Stimulated activated CD4-positive, alpha-beta T cell treated with anti-CD3 and anti-CD28 coated beads, TNF-alpha, amount 100 ng/mL, for 4 hours (primary cell): Measurements from ENCODE around the gene CNTFR.

Experiments
- DNase-seq, 3 experiments: peaks; one replicate each; pipeline ENCODE4 v3.0.0-alpha.2; 2020; ENCODE audit warnings: low read depth in 3 of 3

The CNTFR gene

GRCh38 chr9:34572628-34573027, 16.9 kb downstream of the CNTFR start:
- no peak for DNase-seq

GRCh38 chr9:34572092-34572491, 17.4 kb downstream of the CNTFR start:
- no peak for DNase-seq

GRCh38 chr9:34571481-34571810, 18.1 kb downstream of the CNTFR start:
- no peak for DNase-seq

GRCh38 chr9:34570809-34571480, 18.6 kb downstream of the CNTFR start:
- DNase-seq: no peak

- no peak for DNase-seq
These were observed 19.1 kb downstream of the CNTFR start for GRCh38 chr9:34570376-34570775.

GRCh38 chr9:34568774-34569173, 20.8 kb downstream of the CNTFR start:
- DNase-seq: no peak

- no peak for DNase-seq
These were observed 21.4 kb downstream of the CNTFR start for GRCh38 chr9:34568133-34568532.

- no peak for DNase-seq
These were observed 22.6 kb downstream of the CNTFR start for GRCh38 chr9:34566972-34567371.

- no peak for DNase-seq
These were observed 23.2 kb downstream of the CNTFR start for GRCh38 chr9:34566322-34566721.

- no peak for DNase-seq
These were observed 23.7 kb downstream of the CNTFR start for GRCh38 chr9:34565856-34566255.

- DNase-seq: no peak
These were observed 24.9 kb downstream of the CNTFR start for GRCh38 chr9:34564617-34565016.

- no peak for DNase-seq
These were observed 26.3 kb downstream of the CNTFR start for GRCh38 chr9:34563262-34563661.

GRCh38 chr9:34562135-34562745, 27.3 kb downstream of the CNTFR start:
- DNase-seq: no peak

GRCh38 chr9:34560599-34561214, 28.8 kb downstream of the CNTFR start:
- DNase-seq: no peak

- no peak for DNase-seq
These were observed 29.7 kb downstream of the CNTFR start for GRCh38 chr9:34559624-34560455.

GRCh38 chr9:34558919-34559623, 30.5 kb downstream of the CNTFR start:
- DNase-seq: no peak

- no peak for DNase-seq
These were observed 31.2 kb downstream of the CNTFR start for GRCh38 chr9:34558364-34558763.

- no peak for DNase-seq
These were observed 31.9 kb downstream of the CNTFR start for GRCh38 chr9:34557426-34558321.

- DNase-seq: no peak
These were observed 32.6 kb downstream of the CNTFR start for GRCh38 chr9:34556949-34557348.

GRCh38 chr9:34555936-34556525, 33.5 kb downstream of the CNTFR start:
- no peak for DNase-seq
